Medulla oblongata (tissue), 1 donor: ENCODE data around the gene WASF2.

Experiments used
- DNase-seq: peaks from one replicate; pipeline ENCODE4 v3.0.0-alpha.2; 2015; ENCODE audit errors: extremely low spot score

The WASF2 gene

DNA sequence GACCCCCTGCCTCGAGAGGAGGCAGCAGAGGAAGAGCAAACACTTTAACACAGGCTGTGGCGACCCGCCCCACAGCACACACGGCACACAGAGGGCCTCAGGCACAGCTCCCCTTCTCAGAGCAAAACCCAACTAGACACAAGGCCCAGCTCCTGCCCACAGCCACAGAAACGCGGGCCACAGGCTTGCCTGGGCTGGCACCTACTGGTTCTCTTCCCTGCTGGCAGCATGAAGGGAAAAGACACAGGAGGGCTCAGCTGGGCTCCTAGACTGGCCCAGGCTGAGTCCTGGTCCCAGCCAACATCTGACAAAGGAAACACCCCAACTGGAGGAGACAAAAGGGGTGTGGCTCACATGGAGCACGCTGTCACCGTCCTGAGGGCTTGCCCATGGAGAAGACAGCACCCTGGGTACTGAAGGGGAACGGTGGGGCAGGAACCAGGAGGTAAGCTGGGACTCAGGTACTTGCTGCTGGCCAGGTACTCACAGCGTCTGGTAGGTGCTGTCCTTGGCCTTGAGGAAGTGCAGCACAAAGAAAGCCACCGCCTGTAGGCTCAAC, 110.3 kb downstream of the WASF2 start:
- DNase-seq: no peak

GRCh38 chr1:27377760-27378495, 112.0 kb downstream of the WASF2 start:
- no peak for DNase-seq

DNA sequence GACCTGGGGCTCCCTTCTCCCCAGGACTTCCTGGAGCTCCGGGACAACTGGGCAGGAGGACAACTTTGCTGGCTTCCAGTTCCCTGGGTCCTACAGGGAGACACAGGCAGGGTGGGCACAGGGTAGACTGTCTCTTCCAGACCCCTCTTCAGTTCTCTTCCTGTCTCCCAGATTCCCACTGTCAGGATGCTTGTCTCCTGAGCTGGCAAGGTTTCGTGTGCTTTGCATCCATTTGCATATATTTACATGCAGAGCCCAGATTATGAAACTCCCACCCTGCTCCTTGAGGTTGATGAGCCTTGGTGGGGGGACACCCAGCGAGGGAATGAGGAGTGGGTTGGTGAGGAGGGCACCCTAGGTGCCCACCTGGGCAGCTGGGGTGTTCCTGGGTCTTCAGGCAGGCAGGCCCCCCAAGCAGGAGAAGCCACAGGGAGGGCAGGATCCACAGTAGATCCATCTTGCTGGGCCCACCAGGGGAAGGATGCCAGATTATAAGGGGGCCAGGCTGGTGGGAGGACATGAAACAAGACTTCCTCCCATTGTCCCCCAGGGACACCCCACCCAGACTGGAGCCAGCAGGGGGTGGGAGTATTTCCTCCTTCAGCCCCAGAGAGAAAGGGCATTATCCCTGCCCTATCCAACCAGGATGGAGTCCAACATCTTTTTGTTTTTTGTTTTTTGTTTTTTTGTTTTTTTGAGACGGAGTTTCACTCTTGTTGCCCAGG, 115.4 kb downstream of the WASF2 start, which contains the start of gene FCN3:
Gene FCN3, minus strand, starts transcription at position 463 of the 725 bp plus-strand sequence. Its CDS starts 6 bp downstream, at position 457.
- no peak for DNase-seq

GRCh38 chr1:27372808-27373690, 116.9 kb downstream of the WASF2 start:
- no peak for DNase-seq

DNA sequence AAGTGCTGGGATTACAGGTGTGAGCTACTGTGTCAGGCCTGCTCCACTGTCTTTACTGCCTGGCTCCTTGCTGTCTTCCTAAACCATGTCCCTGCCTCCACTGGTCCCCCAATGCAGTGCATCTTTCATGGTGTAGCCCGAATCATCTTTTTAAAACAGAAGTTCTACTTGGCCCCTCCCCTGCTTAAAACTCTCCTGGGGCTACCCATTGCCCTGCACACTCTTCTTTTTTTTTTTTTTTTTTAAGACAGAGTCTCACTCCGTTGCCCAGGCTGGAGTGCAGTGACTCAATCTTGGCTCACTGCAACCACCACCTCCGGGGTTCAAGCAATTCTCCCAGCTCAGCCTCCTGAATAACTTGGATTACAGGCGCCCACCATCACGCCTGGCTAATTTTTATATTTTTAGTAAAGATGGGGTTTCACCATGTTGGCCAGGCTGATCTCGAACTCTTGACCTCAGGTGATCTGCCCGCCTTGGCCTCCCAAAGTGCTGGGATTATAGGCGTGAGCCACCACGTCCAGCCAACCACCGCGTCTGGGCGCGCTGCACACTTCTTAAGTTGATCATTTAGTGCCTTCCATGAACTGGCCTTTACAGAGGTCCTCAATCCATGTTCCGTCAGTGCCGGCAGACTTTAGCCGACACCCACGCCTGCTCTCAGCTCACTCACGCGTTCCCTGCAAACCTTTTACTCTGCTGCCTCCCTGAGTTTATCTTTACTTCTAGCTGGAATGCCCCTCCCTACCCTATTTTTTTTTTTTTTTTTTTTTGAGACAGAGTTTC, 117.8 kb downstream of the WASF2 start:
- no peak for DNase-seq

DNA sequence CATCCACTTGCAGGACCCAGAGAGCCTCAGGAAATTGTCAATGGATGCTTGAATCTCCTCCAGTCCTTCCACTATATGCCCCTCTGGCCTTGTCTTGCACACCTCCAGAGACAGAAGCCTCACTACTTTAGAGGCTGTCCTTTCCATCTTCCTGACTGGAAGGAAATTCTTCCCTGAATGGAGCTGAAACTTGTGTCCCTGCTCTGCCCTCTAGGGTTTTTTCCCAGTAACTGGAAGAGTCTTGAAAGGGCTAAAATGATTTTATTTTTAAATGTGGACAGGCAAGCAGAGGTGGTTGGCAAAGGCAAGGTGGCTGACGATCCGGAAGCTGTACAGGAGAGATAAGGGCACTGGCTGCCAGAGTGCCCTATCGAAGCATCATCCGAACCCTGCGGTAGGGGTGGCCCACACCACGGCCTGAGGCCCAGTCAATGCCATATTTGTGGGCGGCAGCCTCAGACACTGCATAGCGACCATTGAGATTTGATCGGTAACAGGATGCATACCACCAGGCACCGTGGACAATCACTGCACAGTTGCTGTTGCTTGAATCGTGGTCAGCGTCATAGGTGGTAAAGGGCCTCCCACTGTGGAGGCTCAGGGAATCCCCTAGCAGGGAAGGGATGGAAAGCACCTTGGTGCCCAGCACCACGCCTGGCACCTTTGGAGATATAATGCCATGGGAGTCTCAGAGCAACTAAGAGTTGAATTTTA, 120.9 kb downstream of the WASF2 start:
- DNase-seq: no peak

GRCh38 chr1:27367160-27367650, 122.8 kb downstream of the WASF2 start:
- no peak for DNase-seq

- peak; percentile 58 for DNase-seq
Observed at GRCh38 chr1:27366411-27367159, 123.4 kb downstream of the WASF2 start, which contains the start of gene MAP3K6. TSS of gene MAP3K6 (minus strand) at chr1:27366961. CDS start at chr1:27366597, 364 bp downstream.

DNA sequence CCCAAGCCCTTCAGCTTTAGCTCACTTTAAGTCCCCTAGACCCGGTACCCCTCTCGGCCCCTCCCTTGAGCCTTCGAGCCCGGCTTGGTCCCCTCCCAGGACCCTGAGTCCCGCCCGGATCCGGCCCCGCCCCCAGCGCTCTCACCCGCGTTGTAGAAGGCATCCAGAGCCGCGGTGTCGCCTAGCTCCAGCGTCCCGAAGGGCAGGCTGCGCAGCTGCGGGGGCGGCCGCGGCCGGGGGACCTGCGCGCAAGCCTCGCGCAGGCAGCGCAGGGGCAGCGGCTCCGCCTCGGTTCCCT, 123.9 kb downstream of the WASF2 start:
- peak; percentile 41 for DNase-seq

- DNase-seq: peak; percentile 84
Observed at GRCh38 chr1:27365372-27366112, 124.4 kb downstream of the WASF2 start.

DNA sequence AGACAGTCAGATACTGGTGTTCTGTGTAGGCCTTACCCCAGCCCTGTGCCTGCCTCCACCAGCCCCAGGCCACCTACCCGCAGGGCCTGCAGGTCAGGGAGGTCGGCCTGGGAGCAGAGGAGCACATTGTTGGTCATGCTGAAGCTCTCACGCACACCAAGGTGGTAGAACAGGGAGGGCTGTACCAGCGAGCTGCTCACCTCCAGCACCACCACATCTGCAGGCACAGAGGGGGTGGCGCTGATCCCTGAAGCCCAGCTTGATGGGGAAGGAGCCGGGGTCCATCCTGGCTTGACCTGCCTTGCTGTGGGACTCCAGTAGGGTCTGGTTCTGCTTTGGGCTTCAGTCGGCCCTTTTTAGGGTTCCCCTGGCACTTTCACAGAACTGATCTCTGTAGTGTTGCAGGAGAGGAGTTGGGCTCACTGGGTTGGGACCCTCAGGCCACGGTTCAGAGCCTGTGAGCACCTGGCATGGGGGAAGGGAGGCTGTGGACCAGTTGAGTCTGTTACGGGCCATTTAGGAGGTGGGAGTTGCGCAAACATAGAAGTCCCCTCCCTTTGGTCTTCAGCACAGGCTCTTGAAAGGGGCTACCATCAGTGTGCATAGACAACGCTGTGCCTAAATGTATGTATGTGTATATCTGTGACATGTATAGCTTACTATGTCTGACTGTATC, 125.1 kb downstream of the WASF2 start:
- DNase-seq: no peak

DNA sequence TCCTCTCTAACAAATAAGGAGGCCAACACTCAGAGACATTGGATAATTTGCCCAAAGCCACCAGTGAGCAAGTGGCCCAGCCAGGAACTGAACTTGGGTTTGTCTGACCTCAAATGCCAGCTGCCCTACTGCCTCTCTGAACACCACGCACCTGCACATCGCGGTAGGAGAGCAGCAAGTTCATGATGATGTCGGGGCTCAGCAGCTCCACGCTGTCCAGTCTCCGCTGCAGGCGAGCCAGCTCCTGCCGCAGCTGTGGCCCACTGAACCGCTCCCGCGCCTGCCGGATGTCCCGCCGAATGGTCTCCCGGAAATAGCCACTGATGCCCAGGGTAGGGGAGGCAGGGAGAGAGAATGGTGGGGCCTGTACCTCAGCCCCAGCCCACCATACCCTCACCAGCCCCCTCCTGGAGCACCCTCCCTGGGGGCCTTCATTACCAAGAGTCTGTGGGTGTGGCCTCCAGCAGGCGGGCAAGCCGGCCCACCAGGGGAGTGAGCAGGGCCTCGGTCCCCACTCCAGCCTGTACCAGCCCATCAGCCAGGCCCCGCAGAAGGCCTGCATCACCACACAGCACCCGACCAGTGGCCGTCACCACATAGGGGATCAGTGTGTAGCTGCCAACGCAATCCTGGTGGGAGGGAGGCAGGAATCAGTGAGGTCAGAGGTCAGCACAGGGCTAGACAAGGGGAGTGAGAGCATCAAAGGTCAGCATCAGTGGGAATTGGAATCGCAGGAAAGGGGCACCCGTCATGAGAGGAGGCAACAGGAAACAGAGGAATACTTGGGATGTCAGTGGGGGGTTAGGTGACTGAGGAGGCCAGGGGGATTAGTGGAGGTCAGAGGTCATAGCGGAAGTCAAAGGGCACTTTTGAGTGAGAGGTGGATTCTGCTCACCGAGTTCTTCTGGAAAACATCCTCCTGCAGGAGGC, 125.9 kb downstream of the WASF2 start:
- no peak for DNase-seq

DNA sequence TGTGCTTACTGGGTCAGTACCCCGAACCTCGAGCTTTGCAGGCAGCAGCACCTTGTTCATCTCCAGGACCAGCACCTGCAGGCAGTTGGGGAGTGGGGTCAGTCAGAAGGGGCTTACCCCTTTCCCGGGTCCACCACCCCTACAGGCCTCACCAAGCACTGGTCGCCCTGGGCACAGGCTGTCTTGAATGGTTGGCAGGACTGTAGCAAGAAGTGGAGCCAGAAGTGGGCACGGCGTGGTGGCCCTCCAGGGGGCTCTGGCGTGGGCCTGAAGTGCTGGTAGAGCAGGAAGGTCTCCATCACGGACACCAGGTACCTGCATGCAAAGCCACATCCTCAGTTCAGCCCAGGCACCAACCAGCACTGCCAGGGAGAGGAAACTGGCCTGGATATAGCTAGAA, 128.4 kb downstream of the WASF2 start:
- DNase-seq: no peak

- DNase-seq: no peak
Observed at GRCh38 chr1:27361044-27361402, 128.9 kb downstream of the WASF2 start.

DNA sequence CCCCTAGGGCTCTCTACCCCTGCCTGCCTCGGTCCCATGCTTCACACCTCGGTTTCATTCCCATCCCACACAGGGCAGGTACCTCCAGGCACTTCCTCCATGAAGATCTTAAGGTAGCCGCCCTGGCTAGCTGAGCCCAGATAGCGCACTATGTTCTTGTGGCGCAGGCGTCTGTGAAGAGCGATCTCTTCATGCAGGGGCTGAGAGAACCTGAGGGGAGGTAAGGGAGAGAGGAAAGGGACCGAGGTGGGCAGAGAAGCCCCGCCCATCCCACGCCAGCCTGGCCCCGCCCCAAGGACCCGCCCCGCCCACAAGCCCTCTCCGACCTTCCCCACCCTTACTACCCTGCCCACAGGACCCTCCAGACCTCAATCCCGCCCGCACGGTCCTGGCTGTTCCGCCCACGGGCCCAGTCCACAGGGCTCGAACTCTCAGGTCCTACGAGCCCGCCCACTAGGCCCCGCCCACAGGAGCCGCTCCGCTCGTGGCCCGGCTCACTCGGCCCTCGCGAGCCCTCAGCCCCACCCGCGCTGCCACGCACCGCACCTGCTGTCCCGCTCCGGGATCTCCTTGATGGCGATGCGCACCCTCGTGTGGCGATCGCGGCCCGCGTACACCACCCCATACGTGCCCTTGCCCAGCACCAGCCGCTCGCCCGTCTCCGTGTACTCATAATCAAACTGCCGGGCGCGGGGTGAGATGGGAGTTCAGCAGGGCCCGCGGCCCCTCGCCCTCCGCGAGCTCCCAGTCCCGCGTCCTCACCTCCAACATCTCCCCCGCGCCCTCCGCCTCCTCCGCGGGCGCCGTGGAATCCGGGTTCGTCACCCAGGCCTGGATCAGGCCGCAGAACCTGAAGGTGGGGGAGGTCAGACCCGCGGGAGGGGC, 129.6 kb downstream of the WASF2 start:
- no peak for DNase-seq

DNA sequence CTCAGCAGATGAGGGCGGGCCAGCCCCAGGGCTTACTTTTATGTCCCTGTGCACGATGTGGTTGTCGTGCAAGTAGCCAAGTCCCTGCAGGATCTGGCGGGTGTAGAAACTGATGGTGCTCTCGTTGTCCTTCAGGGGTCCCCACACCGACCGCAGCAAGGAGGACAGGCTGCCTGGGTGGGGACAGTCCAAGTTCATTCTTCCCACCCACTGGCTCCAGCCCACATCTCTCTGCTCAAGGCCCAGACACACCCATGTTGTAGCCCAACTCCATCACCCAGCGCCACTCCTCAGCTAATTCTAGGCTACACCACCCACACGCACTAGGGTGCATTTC, 130.2 kb downstream of the WASF2 start:
- no peak for DNase-seq
